Medulla oblongata (tissue), 1 donor: ENCODE results near the gene TMEM132D.
A peak's percentile ranks its signal among the peaks of the same experiment; 100 is the strongest.

Source experiments
- DNase-seq: peaks from one replicate; pipeline ENCODE4 v3.0.0-alpha.2; 2015; ENCODE audit errors: extremely low spot score

TMEM132D gene

GRCh38 chr12:129723260-129723659, 180.6 kb downstream of the TMEM132D start:
- DNase-seq = no peak

DNA sequence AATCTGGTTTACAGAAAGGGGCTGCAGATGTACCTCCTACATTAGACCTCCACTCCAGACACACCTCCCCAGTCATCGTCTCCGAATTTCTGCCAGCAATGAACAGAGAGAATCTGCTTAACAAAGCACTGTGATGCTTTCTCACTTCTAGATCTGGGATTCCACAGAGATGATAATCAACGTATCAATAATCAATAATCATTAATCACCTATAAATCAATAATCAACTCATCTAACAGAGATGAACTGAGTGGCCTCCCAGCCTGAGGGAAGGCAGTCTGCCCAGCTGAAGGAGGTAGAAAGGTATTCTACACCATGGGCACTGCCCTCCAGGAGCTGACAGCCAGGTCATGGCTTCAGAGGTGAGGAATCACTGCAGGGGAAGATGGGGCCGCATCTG, 183.2 kb downstream of the TMEM132D start:
- no peak for DNase-seq

GRCh38 chr12:129719416-129719815, 184.4 kb downstream of the TMEM132D start:
- DNase-seq = no peak

GRCh38 chr12:129717438-129717837, 186.4 kb downstream of the TMEM132D start:
- DNase-seq = no peak

GRCh38 chr12:129716825-129717224, 187.0 kb downstream of the TMEM132D start:
- DNase-seq = no peak

- no peak for DNase-seq
Observed at GRCh38 chr12:129706716-129707115, 197.1 kb downstream of the TMEM132D start.

- no peak for DNase-seq
Observed at GRCh38 chr12:129704232-129704830, 199.5 kb downstream of the TMEM132D start.

DNA sequence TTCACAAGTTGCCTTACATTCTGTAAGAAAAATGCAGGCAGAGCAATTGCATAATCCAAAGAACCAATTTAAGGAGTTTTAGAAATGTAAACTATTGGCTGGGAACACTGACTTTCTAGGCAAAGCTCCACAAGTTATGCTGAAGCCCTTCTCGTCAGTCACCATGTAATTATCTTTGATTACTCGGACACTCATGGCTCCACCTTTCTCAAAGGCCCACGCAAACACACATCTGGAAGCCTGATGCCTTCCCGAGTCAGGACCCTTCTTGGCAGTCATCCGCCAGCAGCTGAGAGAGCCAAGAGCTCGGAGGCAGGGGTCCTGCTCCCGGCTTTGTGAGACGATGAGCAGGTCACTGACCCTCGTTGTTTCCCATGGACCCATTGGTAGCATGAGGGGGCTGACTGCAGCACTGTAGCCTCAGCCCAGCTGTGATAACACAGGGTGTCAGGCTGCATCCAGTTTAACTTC, 202.2 kb downstream of the TMEM132D start:
- no peak for DNase-seq

GRCh38 chr12:129700036-129700435, 203.8 kb downstream of the TMEM132D start:
- no peak for DNase-seq

DNA sequence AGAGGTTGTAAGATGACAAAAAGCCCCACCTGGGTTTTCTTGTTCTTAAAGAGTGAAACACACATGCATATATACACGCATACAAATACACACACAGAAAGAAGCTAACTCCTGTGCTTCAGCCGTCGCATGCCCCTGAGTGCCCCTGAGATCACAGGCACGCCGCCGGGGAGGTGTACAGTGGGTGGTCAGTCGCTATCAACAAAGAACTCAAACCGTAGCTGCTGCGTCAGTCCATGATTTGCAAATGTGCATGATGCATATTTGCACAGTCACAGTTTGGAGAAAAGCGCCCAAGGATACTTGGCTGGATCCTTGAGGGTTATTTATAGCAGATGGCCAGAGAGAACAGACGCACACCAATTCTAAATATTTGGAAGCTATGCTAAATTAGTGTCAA, 206.9 kb downstream of the TMEM132D start:
- no peak for DNase-seq

GRCh38 chr12:129696405-129696804, 207.4 kb downstream of the TMEM132D start:
- DNase-seq = no peak

- DNase-seq = no peak
Observed at GRCh38 chr12:129693731-129694130, 210.1 kb downstream of the TMEM132D start.

DNA sequence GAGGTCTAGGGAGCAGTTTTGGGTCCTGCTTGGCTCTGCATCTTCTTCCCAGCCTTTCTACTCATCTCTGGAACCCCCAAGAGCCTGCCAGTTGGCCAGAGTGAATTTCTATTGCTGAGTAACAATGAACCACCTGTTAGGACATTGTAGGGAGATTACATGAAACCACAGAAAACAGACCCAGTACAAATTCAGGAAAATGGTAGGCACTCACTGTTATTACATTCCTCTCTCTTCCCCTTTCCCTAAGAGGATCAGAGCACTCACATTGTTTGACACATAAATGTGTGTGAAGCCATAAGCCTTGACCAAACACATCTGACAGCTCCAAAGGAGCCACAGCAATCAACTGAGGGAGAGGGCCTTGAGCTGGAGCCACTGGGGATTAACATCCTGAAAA, 216.1 kb downstream of the TMEM132D start:
- no peak for DNase-seq

GRCh38 chr12:129681830-129682229, 222.0 kb downstream of the TMEM132D start:
- DNase-seq = no peak

- no peak for DNase-seq
Observed at GRCh38 chr12:129681151-129681550, 222.7 kb downstream of the TMEM132D start.

- DNase-seq = peak; percentile 78
Observed at GRCh38 chr12:129676411-129676810, 227.4 kb downstream of the TMEM132D start.

GRCh38 chr12:129675947-129676346, 227.9 kb downstream of the TMEM132D start:
- peak; percentile 7 for DNase-seq

DNA sequence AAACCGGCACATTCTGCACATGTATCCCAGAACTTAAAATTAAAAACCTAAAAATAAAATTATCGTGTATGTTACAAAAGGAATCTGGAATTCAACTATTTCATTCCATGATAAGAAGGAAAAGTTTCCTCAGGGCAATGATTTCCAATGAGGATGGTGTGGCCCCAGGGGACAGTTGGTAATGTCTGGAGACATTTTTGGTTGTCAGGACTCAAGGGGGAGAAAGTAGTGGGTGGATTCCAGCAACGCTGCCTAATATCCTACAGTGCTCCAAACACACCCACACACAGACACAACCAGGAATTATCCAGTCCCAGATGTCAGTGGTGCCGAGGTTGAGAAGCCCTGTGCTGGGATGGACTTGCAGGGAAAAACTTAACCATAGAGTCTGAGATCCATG, 228.3 kb downstream of the TMEM132D start:
- no peak for DNase-seq

GRCh38 chr12:129673806-129674205, 230.0 kb downstream of the TMEM132D start:
- no peak for DNase-seq

DNA sequence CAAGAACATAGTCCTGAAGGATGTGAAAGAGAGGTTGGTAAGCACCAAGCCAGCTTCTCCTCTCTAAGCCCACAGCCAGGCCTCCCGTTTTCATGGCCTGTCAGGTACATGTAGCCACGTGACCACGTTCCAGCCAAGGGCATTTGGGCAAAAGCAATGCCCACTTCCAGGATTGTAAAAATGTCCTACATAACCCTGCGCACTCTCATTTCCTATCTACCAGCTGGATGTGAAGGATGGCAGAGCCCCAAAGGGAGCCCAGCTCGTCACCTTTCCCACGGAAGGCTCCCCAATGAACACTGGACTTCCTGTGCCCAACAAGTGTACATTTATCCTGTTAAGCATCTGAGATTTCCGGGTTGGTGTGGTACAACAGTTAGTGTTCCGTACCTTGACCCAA, 231.7 kb downstream of the TMEM132D start:
- no peak for DNase-seq

- no peak for DNase-seq
Observed at GRCh38 chr12:129670256-129670920, 233.4 kb downstream of the TMEM132D start.

GRCh38 chr12:129665414-129665813, 238.4 kb downstream of the TMEM132D start:
- no peak for DNase-seq

- DNase-seq = no peak
Observed at GRCh38 chr12:129662234-129662633, 241.6 kb downstream of the TMEM132D start.

DNA sequence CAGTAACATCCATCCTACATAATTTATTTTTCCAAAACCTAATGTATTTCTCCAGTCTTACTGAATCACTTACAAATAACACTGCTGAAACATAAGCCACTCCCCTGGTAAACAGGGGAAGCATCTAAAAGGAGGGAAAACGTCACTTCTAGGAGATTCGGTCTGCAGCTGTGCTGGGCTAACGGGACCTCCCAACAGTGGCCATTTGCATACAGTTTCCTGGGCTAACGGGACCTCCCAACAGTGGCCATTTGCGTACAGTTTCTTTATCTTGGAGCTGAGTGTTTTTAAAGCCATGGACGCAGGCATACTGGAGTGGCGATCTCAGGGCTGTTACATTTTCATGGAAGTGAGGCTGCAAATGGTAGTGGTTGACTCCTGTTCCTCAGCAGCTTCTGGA, 242.9 kb downstream of the TMEM132D start:
- DNase-seq = no peak
